KOPT-K1 (cell line): ENCODE results near the gene TSPAN7.

Experiments used
- H3K27ac ChIP-seq: fragments of 200-600 bp; sonication (generic); 2 replicates; pipeline ENCODE4 v1.5.1; 2016; ENCODE audit warnings: antibody characterized with exemption, mild to moderate bottlenecking, low read depth, low read length; ENCODE audit not compliant: poor library complexity, severe bottlenecking
- H3K36me3 ChIP-seq: fragments of 200-600 bp; sonication (generic); 2 replicates; pipeline ENCODE4 v1.5.1; 2017; ENCODE audit warnings: antibody characterized with exemption, mild to moderate bottlenecking, low read length, moderate library complexity; ENCODE audit not compliant: insufficient read depth
- H3K9me3 ChIP-seq: fragments of 200-600 bp; sonication (generic); 2 replicates; pipeline ENCODE4 v1.5.1; 2017; ENCODE audit warnings: antibody characterized with exemption, low read length, mild to moderate bottlenecking; ENCODE audit not compliant: insufficient read depth, poor library complexity, severe bottlenecking

Gene TSPAN7

GRCh38 chrX:38669428-38669827 lies 108.1 kb downstream of the TSPAN7 start:
- H3K27ac ChIP-seq: no peak overlapping the region
- no peaks in the 10 kb centered on the region for H3K9me3 ChIP-seq

GRCh38 chrX:38672646-38673045 lies 111.3 kb downstream of the TSPAN7 start:
- no peak overlapping the region for H3K27ac ChIP-seq
- peaks cover 96% of the 10 kb centered on the region for H3K36me3 ChIP-seq
- no peaks in the 10 kb centered on the region for H3K9me3 ChIP-seq

More at GRCh38 chrX:38669428-38669827, 108.1 kb downstream of the TSPAN7 start:
- H3K36me3 ChIP-seq: peaks cover 95% of the 10 kb centered on the region

GRCh38 chrX:38675856-38676255 lies 114.5 kb downstream of the TSPAN7 start:
- no peaks in the 10 kb centered on the region for H3K9me3 ChIP-seq
- H3K27ac ChIP-seq: no peak overlapping the region
- H3K36me3 ChIP-seq: peaks cover 99% of the 10 kb centered on the region

- H3K9me3 ChIP-seq: no peaks in the 10 kb centered on the region
- H3K27ac ChIP-seq: no peak overlapping the region
- H3K36me3 ChIP-seq: peaks cover 100% of the 10 kb centered on the region
Measured at GRCh38 chrX:38678183-38678582, 116.8 kb downstream of the TSPAN7 start.

- Histone ChIP-seq H3K27ac (no peak overlapping the region), H3K9me3 (no peaks in the 10 kb centered on the region), H3K36me3 (peaks cover 100% of the 10 kb centered on the region)
Measured at GRCh38 chrX:38678821-38679220, 117.5 kb downstream of the TSPAN7 start.

- peaks cover 100% of the 10 kb centered on the region for H3K36me3 ChIP-seq
- no peaks in the 10 kb centered on the region for H3K9me3 ChIP-seq
- H3K27ac ChIP-seq: no peak overlapping the region
Measured at GRCh38 chrX:38679695-38680094, 118.4 kb downstream of the TSPAN7 start.

GRCh38 chrX:38682095-38682494 lies 120.8 kb downstream of the TSPAN7 start:
- Histone ChIP-seq H3K36me3 (peaks cover 100% of the 10 kb centered on the region), H3K27ac (no peak overlapping the region), H3K9me3 (no peaks in the 10 kb centered on the region)

- H3K9me3 ChIP-seq: no peaks in the 10 kb centered on the region
- H3K36me3 ChIP-seq: peaks cover 29% of the 10 kb centered on the region
- no peak overlapping the region for H3K27ac ChIP-seq
Measured at GRCh38 chrX:38692961-38693360, 131.6 kb downstream of the TSPAN7 start.

GRCh38 chrX:38694394-38694793 lies 133.1 kb downstream of the TSPAN7 start:
- Histone ChIP-seq H3K36me3 (peaks cover 14% of the 10 kb centered on the region), H3K9me3 (no peaks in the 10 kb centered on the region), H3K27ac (no peak overlapping the region)

GRCh38 chrX:38697461-38697860 lies 136.1 kb downstream of the TSPAN7 start:
- no peak overlapping the region for H3K27ac ChIP-seq
- H3K36me3 ChIP-seq: no peaks in the 10 kb centered on the region

GRCh38 chrX:38699121-38699520 lies 137.8 kb downstream of the TSPAN7 start:
- no peaks in the 10 kb centered on the region for H3K9me3 ChIP-seq
- H3K27ac ChIP-seq: no peak overlapping the region
- no peaks in the 10 kb centered on the region for H3K36me3 ChIP-seq

More at GRCh38 chrX:38697461-38697860, 136.1 kb downstream of the TSPAN7 start:
- no peaks in the 10 kb centered on the region for H3K9me3 ChIP-seq

- no peaks in the 10 kb centered on the region for H3K9me3 ChIP-seq
- no peaks in the 10 kb centered on the region for H3K36me3 ChIP-seq
- no peak overlapping the region for H3K27ac ChIP-seq
Measured at GRCh38 chrX:38699696-38700095, 138.4 kb downstream of the TSPAN7 start.

- Histone ChIP-seq H3K27ac (no peak overlapping the region), H3K9me3 (no peaks in the 10 kb centered on the region), H3K36me3 (no peaks in the 10 kb centered on the region)
Measured at GRCh38 chrX:38701073-38701472, 139.7 kb downstream of the TSPAN7 start.

- no peaks in the 10 kb centered on the region for H3K36me3 ChIP-seq
- H3K27ac ChIP-seq: no peak overlapping the region
- no peaks in the 10 kb centered on the region for H3K9me3 ChIP-seq
Measured at GRCh38 chrX:38704146-38704882, 143.0 kb downstream of the TSPAN7 start.

GRCh38 chrX:38717871-38718270 lies 156.5 kb downstream of the TSPAN7 start:
- no peak overlapping the region for H3K27ac ChIP-seq
- H3K36me3 ChIP-seq: no peaks in the 10 kb centered on the region

GRCh38 chrX:38718311-38718710 lies 157.0 kb downstream of the TSPAN7 start:
- Histone ChIP-seq H3K9me3 (no peaks in the 10 kb centered on the region), H3K36me3 (no peaks in the 10 kb centered on the region), H3K27ac (no peak overlapping the region)

More at GRCh38 chrX:38717871-38718270, 156.5 kb downstream of the TSPAN7 start:
- H3K9me3 ChIP-seq: no peaks in the 10 kb centered on the region
